ENCODE measurements around the gene MAP3K6.

Gene MAP3K6

GRCh38 chr1:27307874-27308598 lies 58.7 kb downstream of the MAP3K6 start:
- no peak for DNase-seq (ENCODE audit: low read depth in 2 of 3, low spot score in 2 of 3)

GRCh38 chr1:27306892-27307761 lies 59.6 kb downstream of the MAP3K6 start:
- DNase-seq (ENCODE audit: low read depth in 2 of 3, low spot score in 2 of 3): no peak

- no peak for DNase-seq (ENCODE audit: low read depth in 2 of 3, low spot score in 2 of 3)
Measured at GRCh38 chr1:27306071-27306470, 60.7 kb downstream of the MAP3K6 start.

Measured in activated CD8-positive, alpha-beta memory T cell treated with anti-CD3 and anti-CD28 coated beads for 48 hours (primary cell).